HepG2 (cell line): ENCODE results near the gene ATP12A. TPM values are rescaled to one million over a fixed set of nuclear protein-coding genes. Genes with fewer than 3 reads are reported as not detected.

ENCODE experiments used
- ATAC-seq: fragments of 200-7000 bp; cut with Tn5 transposase; 3 replicates; pipeline ENCODE4 v1.9.1; 2020; ENCODE audit warnings: mild to moderate bottlenecking, moderate library complexity
- BruUV-seq: library from RNA; stranded (reverse); fragments of 400-500 nt; replicated peaks from 2 replicates; lab custom pipeline; 2021; lab: Mats Ljungman, UMichigan
- CTCF ChIA-PET: fragments of 300-600 bp; formaldehyde crosslinking; extraction: SDS; loops from one replicate; lab custom pipeline; 2021; ENCODE audit warnings: low total read pairs, inconsistent platforms, low intra/inter-chr PET ratio; lab: Yijun Ruan, JAX
- POLR2A ChIA-PET: fragments of 350-600 bp; sonication (Branson Sonifier 250); formaldehyde crosslinking; loops from one replicate; lab custom pipeline; 2020; ENCODE audit warnings: antibody characterized with exemption, inconsistent platforms; lab: Yijun Ruan, JAX
- DNase-seq: peaks from one replicate; pipeline ENCODE4 v3.0.0-alpha.2; 2015; ENCODE audit warnings: low spot score
- FAIRE-seq: peaks from 3 replicates; lab custom pipeline; 2011; peaks lifted over from hg19 to GRCh38; lab: Jason Lieb, UNC
- H2AFZ ChIP-seq: one replicate; pipeline ENCODE4 v1.6.1; 2011; ENCODE audit warnings: low read length, inconsistent platforms
- H3K27ac ChIP-seq: fragments of 300-600 bp; 3 replicates; pipeline ENCODE4 v1.8.0; 2011; ENCODE audit warnings: mixed run types, mild to moderate bottlenecking, mixed read lengths, low read length, inconsistent platforms; ENCODE audit not compliant: insufficient read depth; ENCODE audit errors: extremely low read length
- H3K27me3 ChIP-seq, 2 experiments: fragments of 200-600 bp in 1 of 2; 2 replicates in 1 of 2; 3 replicates in 1 of 2; pipeline versions ENCODE4 v1.6.0 to v1.8.0; 2011; ENCODE audit warnings: low read length in 2 of 2, mild to moderate bottlenecking in 2 of 2, moderate library complexity in 2 of 2, inconsistent platforms in 1 of 2; ENCODE audit not compliant: insufficient read depth in 2 of 2, control insufficient read depth in 1 of 2
- H3K36me3 ChIP-seq, 2 experiments: fragments of 200-600 bp in 1 of 2; replicated peaks in 1 of 2; 2 replicates in 1 of 2; 3 replicates in 1 of 2; pipeline versions ENCODE4 v1.5.1 to v1.8.0; 2011; ENCODE audit warnings: low read length in 2 of 2, inconsistent platforms in 1 of 2; ENCODE audit not compliant: insufficient read depth in 2 of 2, control insufficient read depth in 1 of 2
- H3K4me1 ChIP-seq: 2 replicates; pipeline ENCODE4 v1.5.1; 2012; ENCODE audit warnings: low read length, inconsistent platforms; ENCODE audit not compliant: insufficient read depth
- H3K4me2 ChIP-seq: 2 replicates; pipeline ENCODE4 v1.6.0; 2011; ENCODE audit warnings: low read depth, low read length, inconsistent platforms
- H3K4me3 ChIP-seq, 3 experiments: fragments of 200-600 bp in 1 of 3; sonication (generic), shearing (Covaris generic) in 1 of 3; replicated peaks in 1 of 3; 2 replicates each; pipeline ENCODE4 v1.5.1; 2011 to 2016; ENCODE audit warnings: low read length in 3 of 3, inconsistent platforms in 2 of 3, low read depth in 2 of 3, mild to moderate bottlenecking in 2 of 3, control low read depth in 1 of 3, mixed read lengths in 1 of 3; ENCODE audit not compliant: insufficient read depth in 1 of 3
- H3K79me2 ChIP-seq: one replicate; pipeline ENCODE4 v1.6.1; 2011; ENCODE audit warnings: low read length, inconsistent platforms; ENCODE audit not compliant: insufficient read depth
- H3K9ac ChIP-seq: 2 replicates; pipeline ENCODE4 v1.6.0; 2011; ENCODE audit warnings: mild to moderate bottlenecking, low read depth, low read length, inconsistent platforms; ENCODE audit not compliant: insufficient read depth
- H3K9me3 ChIP-seq: 2 replicates; pipeline ENCODE4 v1.5.1; 2012; ENCODE audit warnings: mild to moderate bottlenecking, low read length
- H4K20me1 ChIP-seq: 2 replicates; pipeline ENCODE4 v1.6.0; 2011; ENCODE audit warnings: inconsistent platforms, mild to moderate bottlenecking, low read length, moderate library complexity; ENCODE audit not compliant: insufficient read depth
- HNF1A ChIP-seq, 2 experiments: sonication (generic) in 1 of 2; formaldehyde crosslinking in 1 of 2; IDR thresholded peaks; 2 replicates each; pipeline versions ENCODE4 v1.4.0 to v1.6.1; 2016 to 2020; ENCODE audit warnings: borderline replicate concordance in 1 of 2, low read depth in 1 of 2, mild to moderate bottlenecking in 1 of 2, missing genetic modification reagents in 1 of 2
- NFATC3 ChIP-seq: sonication (generic); formaldehyde crosslinking; IDR thresholded peaks from 2 replicates; pipeline ENCODE4 v1.5.1; 2020; ENCODE audit warnings: mild to moderate bottlenecking, missing genetic modification reagents
- SATB2 ChIP-seq: sonication (generic); formaldehyde crosslinking; IDR thresholded peaks from 2 replicates; pipeline ENCODE4 v1.5.0; 2020; ENCODE audit warnings: missing genetic modification reagents
- SIX4 ChIP-seq: sonication (generic); formaldehyde crosslinking; IDR thresholded peaks from 2 replicates; pipeline ENCODE4 v1.4.0; 2020; ENCODE audit warnings: missing genetic modification reagents
- ZFP91 ChIP-seq: sonication (generic); formaldehyde crosslinking; IDR thresholded peaks from 2 replicates; pipeline ENCODE4 v1.9.0; 2022; ENCODE audit warnings: missing genetic modification reagents, mild to moderate bottlenecking, borderline replicate concordance
- ZNF235 ChIP-seq: sonication (generic); formaldehyde crosslinking; IDR thresholded peaks from 2 replicates; pipeline ENCODE4 v1.8.1; 2023; ENCODE audit warnings: mild to moderate bottlenecking, missing genetic modification reagents, borderline replicate concordance
- ZNF547 ChIP-seq: sonication (generic); formaldehyde crosslinking; IDR thresholded peaks from 2 replicates; pipeline ENCODE4 v1.5.1; 2020; ENCODE audit warnings: mild to moderate bottlenecking, missing genetic modification reagents
- ZNF740 ChIP-seq: sonication (generic); formaldehyde crosslinking; IDR thresholded peaks from 2 replicates; pipeline ENCODE4 v1.4.0; 2020; ENCODE audit warnings: missing genetic modification reagents
- WGBS: methylation state at CpG from one replicate; pipeline ENCODE4 v1.1.6; 2017; ENCODE audit warnings: low lambda C conversion rate; 5-methylcytosine and 5-hydroxymethylcytosine counted together
- in situ Hi-C: cut with HindIII; loops from 2 replicates; pipeline ENCODE4 v1.10.0; 2017; ENCODE audit warnings: low pct_unique_long_range_greater_than_20kb; ENCODE audit not compliant: extremely low pct_ligation_motif_present
- intact Hi-C: fragments of 100-400 bp; cut with micrococcal nuclease; formaldehyde crosslinking; loops from one replicate; pipeline ENCODE4 v1.10.0; 2022; ENCODE audit not compliant: unreplicated experiment
- polyA plus RNA-seq, 8 experiments: library from polyadenylated mRNA; depleted of rRNA in 3 of 8; stranded (reverse) in 7 of 8; unstranded in 1 of 8; fragments of >200 nt; fragmentation: Illumina TruSeq in 4 of 8; extraction: Trizol in 4 of 8; gene quantifications; 2 replicates each; pipeline versions ENCODE4 v1.2.1 to v1.2.3, GENCODE V29; 2011 to 2016; ENCODE audit warnings: low read depth in 4 of 8, missing spikeins in 1 of 8, mixed read lengths in 1 of 8; ENCODE audit not compliant: insufficient read depth in 1 of 8
- total RNA-seq, 5 experiments: library from RNA; depleted of rRNA; stranded (reverse); fragments of >200 nt; fragmentation: Illumina TruSeq; extraction: Trizol; gene quantifications; 2 replicates each; pipeline ENCODE4 v1.2.3, GENCODE V29; 2016; ENCODE audit warnings: low read depth in 1 of 5

Gene ATP12A
- total and polyA plus RNA-seq, 2 of the 13 experiments (the other 11 are each of a cell fraction or from before 2014, with no cell fraction given), result not detected

- H3K4me3 ChIP-seq, result no peak overlapping the region
- DNase-seq (no peak), FAIRE-seq (no peak), ATAC-seq (no peak)
- H2AFZ ChIP-seq, result no peak overlapping the region
- CTCF ChIA-PET, result no interaction called here
- no peak overlapping the region for H3K4me2 ChIP-seq
- H3K79me2 ChIP-seq, result no peaks in the 10 kb centered on the region
- BruUV-seq, result no TSS peak
- in situ Hi-C loops, result no loop called here
- intact Hi-C loops, result no loop called here
- H3K9ac ChIP-seq, result no peak overlapping the region
- no peak overlapping the region for H3K27ac ChIP-seq
- POLR2A ChIA-PET, result no interaction called here
- H3K9me3 ChIP-seq, result no peaks in the 10 kb centered on the region
- WGBS, result 33% methylated on average over 7 of the region's 7 CpGs
- no peaks in the 10 kb centered on the region for H3K36me3 ChIP-seq
- no peaks in the 10 kb centered on the region for H3K4me1 ChIP-seq
- no peaks in the 10 kb centered on the region for H4K20me1 ChIP-seq
- TF ChIP-seq SIX4 (CRISPR knock-in tag) (no peak), ZNF740 (no peak), SATB2 (no peak), ZNF547 (no peak), NFATC3 (CRISPR knock-in tag) (no peak), ZFP91 (CRISPR knock-in tag) (no peak), HNF1A (IDR thresholded peaks at IDR 0.05; ENCODE audit: low read depth) (no peak), HNF1A (CRISPR knock-in tag; IDR thresholded peaks at IDR 0.05; ENCODE audit: borderline replicate concordance) (no peak), ZNF235 (CRISPR knock-in tag) (no peak)
- TF ChIP-seq, all 625 proteins: peak for 0
- no peaks in the 10 kb centered on the region; a peak in 1 of 5 replicates for H3K27me3 ChIP-seq
Observed at GRCh38 chr13:24654741-24655140, 25.5 kb upstream of the ATP12A start.
